HepG2 (cell line): ENCODE data around the gene CEBPZOS. TPM values are rescaled to one million over a fixed set of nuclear protein-coding genes. Genes with fewer than 3 reads are reported as not detected.
A peak's percentile ranks its signal among the peaks of the same experiment; 100 is the strongest.

ENCODE experiments used
- CSRNP1 ChIP-seq: sonication (generic); formaldehyde crosslinking; IDR thresholded peaks from 2 replicates; pipeline ENCODE4 v1.8.1; 2023; ENCODE audit warnings: mild to moderate bottlenecking, missing genetic modification reagents
- DBP ChIP-seq: sonication (generic); formaldehyde crosslinking; IDR thresholded peaks from 2 replicates; pipeline ENCODE4 v1.4.0; 2020; ENCODE audit warnings: missing genetic modification reagents; ENCODE audit errors: not compliant biosample characterization
- ERF ChIP-seq: IDR thresholded peaks from 2 replicates; pipeline ENCODE4 v1.6.1; 2018; ENCODE audit warnings: missing biosample characterization, missing genetic modification reagents
- HDAC6 ChIP-seq: fragments of 200-600 bp; sonication (generic); IDR thresholded peaks from 2 replicates; pipeline ENCODE4 v1.7.0; 2017; ENCODE audit warnings: mild to moderate bottlenecking, antibody characterized with exemption, low read length, low read depth
- JUN ChIP-seq: sonication (generic); formaldehyde crosslinking; IDR thresholded peaks from 2 replicates; pipeline ENCODE4 v1.4.0; 2020; ENCODE audit warnings: mild to moderate bottlenecking, missing genetic modification reagents
- SNAPC2 ChIP-seq: sonication (generic); formaldehyde crosslinking; IDR thresholded peaks from 2 replicates; pipeline ENCODE4 v1.8.1; 2022; ENCODE audit warnings: mild to moderate bottlenecking, missing genetic modification reagents
- ZBTB2 ChIP-seq: sonication (generic); formaldehyde crosslinking; IDR thresholded peaks from 2 replicates; pipeline ENCODE4 v1.8.0; 2022; ENCODE audit warnings: low read depth, missing genetic modification reagents
- ZNF234 ChIP-seq: sonication (generic); formaldehyde crosslinking; conservative IDR thresholded peaks from 2 replicates; pipeline ENCODE4 v1.5.1; 2020; ENCODE audit warnings: mild to moderate bottlenecking, missing genetic modification reagents
- ZNF776 ChIP-seq: sonication (generic); formaldehyde crosslinking; IDR thresholded peaks from 2 replicates; pipeline ENCODE4 v1.4.0; 2020; ENCODE audit warnings: mild to moderate bottlenecking, missing genetic modification reagents
- polyA plus RNA-seq, 8 experiments: library from polyadenylated mRNA; depleted of rRNA in 3 of 8; stranded (reverse) in 7 of 8; unstranded in 1 of 8; fragments of >200 nt; fragmentation: Illumina TruSeq in 4 of 8; extraction: Trizol in 4 of 8; gene quantifications; 2 replicates each; pipeline versions ENCODE4 v1.2.1 to v1.2.3, GENCODE V29; 2011 to 2016; ENCODE audit warnings: low read depth in 4 of 8, missing spikeins in 1 of 8, mixed read lengths in 1 of 8; ENCODE audit not compliant: insufficient read depth in 1 of 8
- total RNA-seq, 5 experiments: library from RNA; depleted of rRNA; stranded (reverse); fragments of >200 nt; fragmentation: Illumina TruSeq; extraction: Trizol; gene quantifications; 2 replicates each; pipeline ENCODE4 v1.2.3, GENCODE V29; 2016; ENCODE audit warnings: low read depth in 1 of 5
- TF ChIP-seq, protein P1 (sequence below): sonication (generic); formaldehyde crosslinking; IDR thresholded peaks from 2 replicates; pipeline ENCODE4 v1.4.0; 2020; ENCODE audit warnings: missing genetic modification reagents, borderline replicate concordance
- TF ChIP-seq, protein P2 (sequence below): sonication (generic); formaldehyde crosslinking; IDR thresholded peaks from 2 replicates; pipeline ENCODE4 v1.4.0; 2020; ENCODE audit warnings: missing genetic modification reagents

CEBPZOS gene
- total and polyA plus RNA-seq, 2 of the 13 experiments (the other 11 are each of a cell fraction or from before 2014, with no cell fraction given): 18.6 to 44.7 TPM

DNA sequence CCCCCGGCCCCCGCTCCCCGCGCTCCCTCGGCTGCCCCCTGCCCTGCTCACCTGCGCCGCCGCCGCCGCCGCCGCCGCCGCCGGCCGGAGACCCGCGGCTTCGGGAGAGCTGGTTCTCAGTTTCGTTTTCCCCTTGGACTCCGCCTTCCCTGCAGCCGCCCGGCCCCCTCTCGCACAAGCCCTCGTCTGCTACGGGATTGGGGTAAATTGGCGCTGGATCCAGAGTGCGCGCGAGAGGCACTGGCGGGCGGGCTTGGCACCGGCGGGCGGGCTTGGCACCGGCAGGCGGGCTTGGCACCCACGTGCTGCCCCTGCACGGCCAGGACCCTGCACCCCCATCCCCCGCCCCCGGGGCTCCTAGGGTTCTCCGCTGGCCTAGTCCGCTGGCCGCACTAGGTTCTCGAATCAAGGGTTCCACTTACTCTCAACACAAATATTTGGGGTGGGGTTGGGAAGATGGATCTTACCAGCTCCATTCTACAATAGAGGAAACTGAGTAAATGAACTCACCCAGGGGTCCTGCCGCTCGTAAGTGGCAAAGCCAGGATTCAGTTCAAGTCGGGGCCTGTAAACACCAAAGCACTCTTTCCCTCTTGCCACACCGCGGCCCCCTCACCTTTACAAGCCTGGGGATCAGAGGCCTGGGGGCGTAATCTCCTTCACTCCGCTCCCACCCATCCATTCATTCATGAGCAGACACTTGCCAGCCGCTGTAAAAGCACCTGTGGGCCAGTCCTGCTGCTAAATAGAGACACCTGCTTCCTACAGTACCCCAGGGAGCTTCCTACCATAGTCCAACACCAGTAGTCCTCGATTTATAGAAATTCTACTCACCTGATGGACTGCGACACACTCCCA is 39.2 kb upstream of the CEBPZOS start, which contains the start of gene EIF2AK2 (continued):
- TF ChIP-seq ZBTB2 (CRISPR knock-in tag) (peak; percentile 72), SNAPC2 (CRISPR knock-in tag) (peak; percentile 18; the same call in 1 of the 2 replicates), JUN (CRISPR knock-in tag) (peak; percentile 62; the same call in 1 of the 2 replicates), HDAC6 (no peak), DBP (CRISPR knock-in tag) (no peak), ERF (CRISPR knock-in tag) (peak; percentile 55), ZNF776 (CRISPR knock-in tag) (peak; percentile 13; the same call in 1 of the 2 replicates), CSRNP1 (CRISPR knock-in tag) (peak; percentile 78; the same call in 1 of the 2 replicates), ZNF234 (CRISPR knock-in tag) (0 out of 2 replicates have a peak, but pooled peaks have one; percentile 47)
- TF ChIP-seq, protein P1, sequence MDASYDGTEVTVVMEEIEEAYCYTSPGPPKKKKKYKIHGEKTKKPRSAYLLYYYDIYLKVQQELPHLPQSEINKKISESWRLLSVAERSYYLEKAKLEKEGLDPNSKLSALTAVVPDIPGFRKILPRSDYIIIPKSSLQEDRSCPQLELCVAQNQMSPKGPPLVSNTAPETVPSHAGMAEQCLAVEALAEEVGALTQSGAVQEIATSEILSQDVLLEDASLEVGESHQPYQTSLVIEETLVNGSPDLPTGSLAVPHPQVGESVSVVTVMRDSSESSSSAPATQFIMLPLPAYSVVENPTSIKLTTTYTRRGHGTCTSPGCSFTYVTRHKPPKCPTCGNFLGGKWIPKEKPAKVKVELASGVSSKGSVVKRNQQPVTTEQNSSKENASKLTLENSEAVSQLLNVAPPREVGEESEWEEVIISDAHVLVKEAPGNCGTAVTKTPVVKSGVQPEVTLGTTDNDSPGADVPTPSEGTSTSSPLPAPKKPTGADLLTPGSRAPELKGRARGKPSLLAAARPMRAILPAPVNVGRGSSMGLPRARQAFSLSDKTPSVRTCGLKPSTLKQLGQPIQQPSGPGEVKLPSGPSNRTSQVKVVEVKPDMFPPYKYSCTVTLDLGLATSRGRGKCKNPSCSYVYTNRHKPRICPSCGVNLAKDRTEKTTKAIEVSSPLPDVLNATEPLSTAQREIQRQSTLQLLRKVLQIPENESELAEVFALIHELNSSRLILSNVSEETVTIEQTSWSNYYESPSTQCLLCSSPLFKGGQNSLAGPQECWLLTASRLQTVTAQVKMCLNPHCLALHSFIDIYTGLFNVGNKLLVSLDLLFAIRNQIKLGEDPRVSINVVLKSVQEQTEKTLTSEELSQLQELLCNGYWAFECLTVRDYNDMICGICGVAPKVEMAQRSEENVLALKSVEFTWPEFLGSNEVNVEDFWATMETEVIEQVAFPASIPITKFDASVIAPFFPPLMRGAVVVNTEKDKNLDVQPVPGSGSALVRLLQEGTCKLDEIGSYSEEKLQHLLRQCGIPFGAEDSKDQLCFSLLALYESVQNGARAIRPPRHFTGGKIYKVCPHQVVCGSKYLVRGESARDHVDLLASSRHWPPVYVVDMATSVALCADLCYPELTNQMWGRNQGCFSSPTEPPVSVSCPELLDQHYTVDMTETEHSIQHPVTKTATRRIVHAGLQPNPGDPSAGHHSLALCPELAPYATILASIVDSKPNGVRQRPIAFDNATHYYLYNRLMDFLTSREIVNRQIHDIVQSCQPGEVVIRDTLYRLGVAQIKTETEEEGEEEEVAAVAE (CRISPR knock-in tag): no peak
- TF ChIP-seq, protein P2, sequence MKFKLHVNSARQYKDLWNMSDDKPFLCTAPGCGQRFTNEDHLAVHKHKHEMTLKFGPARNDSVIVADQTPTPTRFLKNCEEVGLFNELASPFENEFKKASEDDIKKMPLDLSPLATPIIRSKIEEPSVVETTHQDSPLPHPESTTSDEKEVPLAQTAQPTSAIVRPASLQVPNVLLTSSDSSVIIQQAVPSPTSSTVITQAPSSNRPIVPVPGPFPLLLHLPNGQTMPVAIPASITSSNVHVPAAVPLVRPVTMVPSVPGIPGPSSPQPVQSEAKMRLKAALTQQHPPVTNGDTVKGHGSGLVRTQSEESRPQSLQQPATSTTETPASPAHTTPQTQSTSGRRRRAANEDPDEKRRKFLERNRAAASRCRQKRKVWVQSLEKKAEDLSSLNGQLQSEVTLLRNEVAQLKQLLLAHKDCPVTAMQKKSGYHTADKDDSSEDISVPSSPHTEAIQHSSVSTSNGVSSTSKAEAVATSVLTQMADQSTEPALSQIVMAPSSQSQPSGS (CRISPR knock-in tag): 0 out of 2 replicates have a peak, but pooled peaks have one; percentile 5
- TF ChIP-seq, all 625 proteins: peak for 172
